ENCODE data around the gene CCDC159. TPM values are rescaled to one million over a fixed set of nuclear protein-coding genes. Genes with fewer than 3 reads are reported as not detected.

Gene CCDC159
- total RNA-seq, 2 experiments from 2014 or later = 35.5 to 42.4 TPM

- peak overlapping the region; percentile 20 for H3K4me3 Mint-ChIP-seq
- no peak overlapping the region for H3K27ac ChIP-seq (ENCODE audit: low read depth in 1 of 2, low read length in 2 of 2)
- peaks cover 54% of the 10 kb centered on the region for H3K4me1 ChIP-seq (ENCODE audit: insufficient read depth, low read length)
- H3K4me1 Mint-ChIP-seq (ENCODE audit: low read depth) = peaks cover 48% of the 10 kb centered on the region
- DNase-seq (no peak), ATAC-seq (ENCODE audit: poor library complexity) (no peak)
- no peaks in the 10 kb centered on the region for H3K27me3 Mint-ChIP-seq
- POLR2A ChIA-PET = no interaction called here
- H3K27ac Mint-ChIP-seq = no peak overlapping the region
- CTCF ChIA-PET = interaction anchor here (0.8 kb wide), 1 partner anchor 1056 kb away, joined by 3 read pairs; no protein-coding TSS in a partner anchor
- H3K4me3 ChIP-seq (ENCODE audit: low read length) = no peak overlapping the region
- TF ChIP-seq, protein P1, sequence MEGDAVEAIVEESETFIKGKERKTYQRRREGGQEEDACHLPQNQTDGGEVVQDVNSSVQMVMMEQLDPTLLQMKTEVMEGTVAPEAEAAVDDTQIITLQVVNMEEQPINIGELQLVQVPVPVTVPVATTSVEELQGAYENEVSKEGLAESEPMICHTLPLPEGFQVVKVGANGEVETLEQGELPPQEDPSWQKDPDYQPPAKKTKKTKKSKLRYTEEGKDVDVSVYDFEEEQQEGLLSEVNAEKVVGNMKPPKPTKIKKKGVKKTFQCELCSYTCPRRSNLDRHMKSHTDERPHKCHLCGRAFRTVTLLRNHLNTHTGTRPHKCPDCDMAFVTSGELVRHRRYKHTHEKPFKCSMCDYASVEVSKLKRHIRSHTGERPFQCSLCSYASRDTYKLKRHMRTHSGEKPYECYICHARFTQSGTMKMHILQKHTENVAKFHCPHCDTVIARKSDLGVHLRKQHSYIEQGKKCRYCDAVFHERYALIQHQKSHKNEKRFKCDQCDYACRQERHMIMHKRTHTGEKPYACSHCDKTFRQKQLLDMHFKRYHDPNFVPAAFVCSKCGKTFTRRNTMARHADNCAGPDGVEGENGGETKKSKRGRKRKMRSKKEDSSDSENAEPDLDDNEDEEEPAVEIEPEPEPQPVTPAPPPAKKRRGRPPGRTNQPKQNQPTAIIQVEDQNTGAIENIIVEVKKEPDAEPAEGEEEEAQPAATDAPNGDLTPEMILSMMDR (IDR thresholded peaks at IDR 0.05) = no peak
- H3K9me3 Mint-ChIP-seq = no peaks in the 10 kb centered on the region
- H3K36me3 Mint-ChIP-seq (ENCODE audit: low read depth) = peaks cover 6% of the 10 kb centered on the region
- H3K9me3 ChIP-seq (ENCODE audit: control insufficient read depth in 1 of 2, insufficient read depth in 1 of 2, low read length in 2 of 2) = no peaks in the 10 kb centered on the region
- H3K27me3 ChIP-seq (ENCODE audit: control insufficient read depth in 1 of 2, insufficient read depth in 2 of 2, low read length in 2 of 2) = no peaks in the 10 kb centered on the region
- peaks cover 5% of the 10 kb centered on the region for H3K36me3 ChIP-seq (ENCODE audit: insufficient read depth, low read length)
- intact Hi-C loops (cut with DNase I, micrococcal nuclease) = no loop called here
Observed at GRCh38 chr19:11342429-11342828, 3.9 kb upstream of the CCDC159 start.

DNA sequence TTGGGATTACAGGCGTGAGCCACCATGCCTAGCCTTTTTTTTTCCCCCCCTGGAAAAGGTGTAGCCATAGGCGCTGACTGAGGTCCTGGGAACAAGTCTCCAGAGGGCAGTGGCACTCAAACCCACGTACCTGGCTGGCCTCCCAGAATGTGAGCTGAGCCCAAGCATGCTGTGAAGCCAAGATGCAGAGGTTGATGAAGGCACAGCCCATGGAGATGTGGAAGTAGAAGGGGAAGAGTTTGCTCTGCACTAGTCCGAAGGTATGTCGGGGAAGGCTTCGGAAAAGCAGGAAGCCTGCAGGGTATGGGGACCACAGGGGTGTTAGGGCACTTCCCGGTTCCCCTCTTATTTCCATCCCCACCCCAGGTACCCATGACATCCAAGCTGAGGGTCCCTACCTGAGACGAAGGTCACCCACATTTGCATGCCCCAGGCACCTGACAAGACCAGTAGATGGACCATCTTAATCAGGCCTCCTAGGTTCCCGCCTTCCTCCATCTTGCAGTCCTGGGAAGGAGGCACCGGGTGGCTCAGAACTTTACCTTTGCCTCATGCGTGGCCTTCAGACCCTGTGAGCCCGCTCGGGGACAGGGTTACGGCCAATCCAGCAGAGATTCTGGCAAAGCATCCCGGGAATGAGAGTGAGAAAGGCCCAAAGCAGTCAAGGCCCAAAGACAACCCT lies 1.1 kb upstream of the CCDC159 start:
- intact Hi-C loops (cut with DNase I, micrococcal nuclease) = no loop called here
- H3K36me3 Mint-ChIP-seq (ENCODE audit: low read depth) = peaks cover 6% of the 10 kb centered on the region
- Histone ChIP-seq H3K36me3 (ENCODE audit: insufficient read depth, low read length) (peaks cover 5% of the 10 kb centered on the region), H3K27me3 (ENCODE audit: control insufficient read depth in 1 of 2, insufficient read depth in 2 of 2, low read length in 2 of 2) (no peaks in the 10 kb centered on the region), H3K4me1 (ENCODE audit: insufficient read depth, low read length) (peaks cover 29% of the 10 kb centered on the region), H3K4me3 (ENCODE audit: low read length) (peak overlapping the region; percentile 75), H3K9me3 (ENCODE audit: control insufficient read depth in 1 of 2, insufficient read depth in 1 of 2, low read length in 2 of 2) (peaks cover 6 to 12% of the 10 kb centered on the region in 2 experiments), H3K27ac (ENCODE audit: low read depth in 1 of 2, low read length in 2 of 2) (no peak overlapping the region)
- H3K27me3 Mint-ChIP-seq = no peaks in the 10 kb centered on the region
- peak overlapping the region; percentile 74 for H3K27ac Mint-ChIP-seq
- ChIA-PET CTCF (interaction anchor here (1.7 kb wide), 1 partner anchor 51 kb away, joined by 5 read pairs; no protein-coding TSS in a partner anchor), POLR2A (interaction anchor here (1.0 to 4.5 kb wide), 2 partner anchors 30 to 90 kb away, joined by 3 to 86 read pairs; partner anchors contain the start of genes PRKCSH and SWSAP1)
- peak overlapping the region; percentile 89 for H3K4me3 Mint-ChIP-seq
- no peak for ATAC-seq (ENCODE audit: poor library complexity)
- H3K4me1 Mint-ChIP-seq (ENCODE audit: low read depth) = peaks cover 28% of the 10 kb centered on the region
- DNase-seq = peak in 1 of 14 experiments; percentile 33
- TF ChIP-seq, protein P1 (IDR thresholded peaks at IDR 0.05) = no peak
- no peaks in the 10 kb centered on the region for H3K9me3 Mint-ChIP-seq

DNA sequence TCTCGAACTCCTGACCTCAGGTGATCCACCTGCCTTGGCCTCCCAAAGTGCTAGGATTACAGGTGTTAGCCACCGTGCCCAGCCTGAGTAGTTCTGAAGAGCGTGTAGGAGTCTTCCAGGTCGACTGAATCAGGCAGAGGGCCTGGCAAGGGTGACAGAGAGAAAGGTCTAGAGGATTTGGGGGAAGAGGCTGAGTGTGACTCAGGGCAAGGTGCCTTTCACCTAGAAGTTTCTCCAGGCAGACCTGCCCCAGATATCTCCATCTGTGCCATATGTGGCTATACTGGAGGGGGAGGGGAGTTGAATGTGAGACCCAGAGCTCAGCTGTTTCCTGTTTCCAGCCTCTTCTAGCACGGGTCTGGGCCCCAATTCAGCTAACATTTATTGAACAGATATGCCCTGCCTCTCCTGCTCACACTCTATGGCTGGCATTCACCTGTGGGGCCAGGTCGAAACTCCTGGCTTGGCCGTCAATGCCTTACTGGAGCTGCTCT lies 1.3 kb downstream of the CCDC159 start:
- TF ChIP-seq, protein P1 (IDR thresholded peaks at IDR 0.05) = no peak
- H3K27me3 Mint-ChIP-seq = no peaks in the 10 kb centered on the region
- ATAC-seq (ENCODE audit: poor library complexity) (no peak), DNase-seq (peak in 1 of 14 experiments; percentile 15)
- H3K9me3 Mint-ChIP-seq = no peaks in the 10 kb centered on the region
- Histone ChIP-seq H3K27me3 (ENCODE audit: control insufficient read depth in 1 of 2, insufficient read depth in 2 of 2, low read length in 2 of 2) (no peaks in the 10 kb centered on the region), H3K36me3 (ENCODE audit: insufficient read depth, low read length) (peaks cover 4% of the 10 kb centered on the region), H3K4me1 (ENCODE audit: insufficient read depth, low read length) (peaks cover 29% of the 10 kb centered on the region), H3K4me3 (ENCODE audit: low read length) (no peak overlapping the region), H3K27ac (ENCODE audit: low read depth in 1 of 2, low read length in 2 of 2) (no peak overlapping the region), H3K9me3 (ENCODE audit: control insufficient read depth in 1 of 2, insufficient read depth in 1 of 2, low read length in 2 of 2) (peaks cover 6 to 12% of the 10 kb centered on the region in 2 experiments)
- intact Hi-C loops (cut with DNase I, micrococcal nuclease) = loop anchor here in 1 of 2 experiments (2.0 kb wide), 2 partner anchors 25 to 33 kb away; no protein-coding TSS in a partner anchor
- peak overlapping the region; percentile 74 for H3K27ac Mint-ChIP-seq
- peaks cover 6% of the 10 kb centered on the region for H3K36me3 Mint-ChIP-seq (ENCODE audit: low read depth)
- CTCF ChIA-PET = interaction anchor here (2.0 to 2.6 kb wide), 2 partner anchors 34 to 87 kb away, joined by 11 to 19 read pairs; partner anchors contain the start of genes ODAD3 and PRKCSH
- POLR2A ChIA-PET = interaction anchor here (4.5 kb wide), 1 partner anchor 27 kb away, joined by 86 read pairs; the partner anchor contains the start of gene SWSAP1
- H3K4me1 Mint-ChIP-seq (ENCODE audit: low read depth) = peaks cover 28% of the 10 kb centered on the region
- H3K4me3 Mint-ChIP-seq = peak overlapping the region; percentile 89
